NCI-H748 (cell line): Measurements from ENCODE around the gene NOTO.
"Not testable (repeated sequence)": the region's sequence is repeated elsewhere in the genome, so short reads cannot be mapped to it uniquely, and the experiment has no call there.

Experiments used
- DNase-seq: peaks from one replicate; lab custom pipeline; 2025; ENCODE audit not compliant: unreplicated experiment; lab: John Stamatoyannopoulos, UW

Gene NOTO

GRCh38 chr2:73202156-73203054 is at the start of gene NOTO:
TSS of gene NOTO (plus strand) at chr2:73202574. CDS start at chr2:73202667, 93 bp downstream.
- DNase-seq: peak; percentile 49

DNA sequence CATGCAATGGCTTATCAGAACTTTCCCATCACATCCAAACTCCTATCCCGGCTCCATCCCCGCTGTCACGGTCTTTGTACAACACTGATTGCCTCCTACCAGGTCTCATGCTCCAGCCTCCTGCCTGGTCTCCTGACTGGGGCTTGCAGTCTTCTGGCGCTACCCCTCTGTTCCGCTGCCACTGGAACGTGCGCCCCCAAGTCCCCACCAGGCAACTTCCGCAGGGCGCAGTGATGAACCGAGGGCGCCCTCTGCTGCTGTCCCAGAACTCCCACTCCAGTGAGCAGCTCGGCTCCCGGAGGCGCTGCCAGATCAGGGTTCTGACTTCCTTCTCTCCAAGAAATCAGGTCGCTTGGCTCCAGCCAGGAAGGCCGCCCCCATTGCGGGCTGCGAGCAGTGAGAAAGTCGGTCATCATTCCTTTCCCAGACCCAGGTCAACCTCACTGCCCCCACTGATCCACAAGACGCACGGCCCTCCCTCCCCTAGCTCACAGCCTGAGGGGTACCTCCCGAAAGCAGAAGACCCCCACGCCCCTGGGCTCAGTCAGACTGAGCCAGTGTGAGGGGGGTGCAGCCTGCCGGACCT is 45.7 kb upstream of the NOTO start:
- DNase-seq: no peak

GRCh38 chr2:73162856-73163391 is 39.5 kb upstream of the NOTO start:
- DNase-seq: no peak

GRCh38 chr2:73163483-73164367 is 38.6 kb upstream of the NOTO start:
- peak; percentile 37 for DNase-seq

DNA sequence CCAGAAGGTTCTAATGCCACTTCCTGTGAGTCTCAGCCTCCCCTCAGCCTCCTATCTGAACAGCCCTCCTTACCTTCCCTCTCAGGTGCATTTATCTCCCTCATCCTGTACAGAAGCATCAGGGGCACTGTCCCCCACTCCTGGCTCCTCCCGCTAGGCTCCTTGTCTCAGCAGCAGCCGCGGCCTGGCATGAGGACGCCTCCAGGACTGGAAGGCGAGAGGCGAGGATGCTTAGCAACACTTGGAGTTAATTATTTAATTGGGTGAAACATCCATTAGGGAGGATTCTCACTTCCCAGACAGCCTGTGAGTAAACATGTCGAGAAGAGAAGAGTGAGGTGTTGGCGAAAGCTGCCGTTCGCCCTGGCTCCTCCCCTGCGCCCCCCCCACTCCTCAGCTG is 36.4 kb upstream of the NOTO start:
- peak; percentile 30 for DNase-seq

GRCh38 chr2:73166813-73167212 is 35.6 kb upstream of the NOTO start:
- not testable (repeated sequence) for DNase-seq

- DNase-seq: not testable (repeated sequence)
Observed at GRCh38 chr2:73168348-73168747, 34.0 kb upstream of the NOTO start.

GRCh38 chr2:73170341-73170740 is 32.0 kb upstream of the NOTO start:
- not testable (repeated sequence) for DNase-seq

DNA sequence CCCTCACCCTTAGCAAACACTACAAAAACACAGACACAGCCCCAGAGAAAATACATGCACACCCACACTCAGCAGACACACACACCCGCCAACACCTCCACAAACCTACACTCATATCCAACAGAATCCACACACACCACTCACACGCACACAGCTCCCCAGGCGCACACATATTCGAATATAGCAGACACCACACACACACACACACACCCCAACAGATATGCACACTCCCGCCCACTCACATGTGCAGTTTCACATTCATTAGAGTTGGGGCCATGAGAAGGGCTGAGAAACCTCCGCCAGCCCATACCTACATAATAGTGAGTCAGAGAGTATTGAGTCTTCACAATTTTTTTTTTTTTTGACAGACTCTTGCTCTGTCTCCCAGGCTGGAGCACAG is 29.4 kb upstream of the NOTO start:
- DNase-seq: no peak

GRCh38 chr2:73173781-73174180 is 28.6 kb upstream of the NOTO start:
- no peak for DNase-seq

GRCh38 chr2:73174244-73174643 is 28.1 kb upstream of the NOTO start:
- no peak for DNase-seq

DNA sequence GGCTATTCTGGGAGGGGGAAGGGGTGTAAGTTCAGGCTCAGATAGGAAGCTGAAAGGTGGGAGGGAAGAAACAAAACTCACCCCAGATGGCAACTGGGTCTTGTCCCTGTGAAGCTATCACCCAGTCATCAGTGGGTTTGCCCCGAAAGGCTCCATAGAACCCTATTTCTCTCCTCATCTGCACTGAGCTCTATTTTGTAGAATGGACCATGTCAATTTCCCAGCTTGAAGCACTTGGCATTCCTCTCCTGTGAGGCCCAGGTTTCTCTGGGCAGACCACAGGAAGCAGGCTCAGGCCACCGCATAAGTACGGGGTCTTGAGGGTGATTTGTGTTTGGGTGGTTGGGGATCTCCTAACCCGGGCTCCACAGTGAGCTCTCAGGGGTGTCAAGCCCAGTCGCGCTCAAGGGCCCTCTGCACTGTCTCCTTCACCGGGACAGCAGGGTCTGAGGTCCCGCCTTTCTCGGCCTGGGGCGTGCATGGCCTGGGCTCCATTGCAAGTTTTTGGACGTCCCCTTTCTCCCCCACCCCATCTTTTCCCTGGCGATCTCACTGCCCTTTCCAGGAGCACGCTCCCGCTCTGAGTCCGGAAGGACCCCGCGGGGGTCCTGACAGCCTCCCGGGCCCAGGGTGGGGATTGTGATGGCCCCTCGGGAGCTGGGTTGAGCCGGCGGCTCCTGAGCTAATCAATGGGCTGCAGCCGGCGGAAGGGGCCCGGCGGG is 27.3 kb upstream of the NOTO start:
- DNase-seq: no peak

DNA sequence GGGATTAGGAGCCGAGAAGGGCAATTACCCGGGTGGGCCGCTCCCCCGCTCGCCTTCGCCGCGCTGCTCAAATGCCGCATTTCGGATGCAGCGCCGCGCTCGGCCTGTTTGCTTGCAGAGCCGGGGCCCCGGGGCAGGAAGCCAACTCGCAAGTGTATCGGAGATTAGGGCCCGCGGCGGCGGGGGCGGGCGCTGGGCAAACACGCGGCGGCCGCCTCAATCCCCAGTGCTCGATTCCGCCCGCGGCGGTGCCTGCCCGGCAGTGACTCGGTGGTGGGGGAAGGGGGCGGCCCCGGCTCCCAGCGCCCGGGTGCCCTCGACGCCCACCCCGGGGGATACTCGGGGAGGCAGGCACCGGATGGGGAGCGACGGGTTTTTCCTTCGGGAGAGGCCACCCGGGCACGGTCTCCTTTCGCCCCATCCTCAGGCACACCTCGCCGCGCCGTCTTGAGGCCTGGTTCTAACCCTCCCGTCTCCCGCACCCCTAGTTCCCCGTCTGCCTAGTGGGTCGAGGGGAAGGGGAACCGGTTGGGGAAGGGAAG is 26.6 kb upstream of the NOTO start:
- peak; percentile 57 for DNase-seq

DNA sequence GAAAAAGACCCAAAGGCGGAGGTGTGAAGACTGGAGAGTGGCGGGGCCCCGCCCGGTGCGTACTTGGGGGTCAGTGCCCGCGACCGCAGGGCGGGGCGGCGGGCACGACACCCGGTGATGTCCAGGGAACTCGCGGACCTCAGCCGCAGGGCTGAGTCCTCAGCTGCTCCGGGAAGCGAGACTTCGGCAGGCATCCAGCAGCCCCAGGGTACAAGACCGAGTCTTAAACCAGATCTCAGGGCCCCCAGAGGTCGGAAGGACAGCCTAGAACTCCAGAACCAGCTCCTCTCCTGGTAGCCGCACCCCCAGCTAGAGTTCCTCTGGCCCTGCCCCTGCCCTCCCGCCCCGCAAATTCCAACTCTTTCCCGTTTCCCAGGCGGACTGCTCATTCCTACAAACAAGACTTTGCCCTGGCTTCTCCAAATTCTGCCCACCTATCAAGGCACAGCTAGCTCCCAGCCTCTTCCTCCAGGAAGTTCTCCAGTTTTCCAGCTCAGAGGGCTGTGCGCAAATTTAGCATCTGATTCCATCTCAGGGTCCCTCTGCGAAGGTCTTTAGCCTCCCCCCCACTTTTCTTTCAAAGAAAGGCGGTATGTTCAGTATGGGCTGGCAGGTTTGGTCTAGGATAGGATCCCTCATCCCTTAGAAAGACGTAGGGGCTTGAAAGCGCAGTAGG is 26.0 kb upstream of the NOTO start:
- peak; percentile 12 for DNase-seq

DNA sequence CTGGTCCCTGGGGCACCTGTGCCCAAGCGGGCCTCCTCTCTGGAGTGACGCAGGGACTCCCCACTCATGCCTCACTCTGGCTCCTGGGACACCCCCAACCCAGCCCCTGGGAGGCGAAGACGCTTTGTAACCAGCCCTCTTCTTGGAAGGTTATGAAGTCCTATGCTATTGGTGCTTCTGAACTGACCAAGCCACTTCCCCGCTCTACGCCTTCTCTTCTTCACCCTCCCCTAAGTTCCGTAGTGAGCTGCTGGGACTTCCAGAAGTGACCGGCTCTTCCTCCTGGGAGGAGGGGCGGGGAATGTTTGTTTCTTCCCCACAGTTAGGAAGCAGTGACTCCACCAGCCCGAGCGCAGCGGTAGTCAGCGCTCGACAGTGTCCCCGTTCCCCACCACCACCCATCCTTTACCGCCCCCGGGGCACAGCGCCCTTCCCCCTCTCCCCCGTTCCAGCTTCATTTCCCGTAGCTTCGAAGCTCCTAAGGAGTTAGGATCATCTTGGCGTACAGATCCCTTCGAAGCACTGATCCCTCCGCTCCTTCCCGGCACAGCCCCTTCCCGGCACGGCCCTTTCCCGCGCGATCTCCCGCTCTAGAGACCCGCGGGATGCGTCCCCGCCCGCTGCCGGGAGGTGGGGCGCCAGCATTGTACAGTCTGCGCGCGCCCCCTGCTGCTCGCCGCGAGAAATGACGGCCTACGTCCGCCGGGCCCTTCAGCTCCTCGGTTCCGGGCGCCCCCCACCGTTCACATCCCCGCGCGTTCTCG is 25.3 kb upstream of the NOTO start:
- peak; percentile 85 for DNase-seq

GRCh38 chr2:73177645-73178255 is 24.6 kb upstream of the NOTO start:
- DNase-seq: no peak

GRCh38 chr2:73185965-73186364 is 16.4 kb upstream of the NOTO start:
- no peak for DNase-seq

DNA sequence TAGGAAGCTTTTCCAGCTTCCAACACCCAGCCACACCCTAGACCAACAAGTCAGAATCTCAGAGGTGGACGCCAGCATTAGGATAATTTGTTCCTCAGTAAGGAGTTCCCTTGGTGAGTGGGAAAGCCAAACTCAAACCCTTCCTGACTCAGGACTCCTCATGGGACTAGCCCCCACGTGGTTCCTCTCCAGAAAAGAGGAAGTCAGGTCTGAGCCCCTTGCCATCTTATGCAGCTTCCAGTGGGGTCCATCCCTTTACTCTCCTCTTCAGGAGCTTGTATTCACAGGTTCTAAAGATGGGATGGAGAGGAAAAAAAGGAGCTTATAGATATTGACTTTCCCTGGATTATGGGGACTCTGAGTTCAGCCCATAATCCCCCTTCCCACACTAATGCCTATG is 14.8 kb upstream of the NOTO start:
- no peak for DNase-seq

DNA sequence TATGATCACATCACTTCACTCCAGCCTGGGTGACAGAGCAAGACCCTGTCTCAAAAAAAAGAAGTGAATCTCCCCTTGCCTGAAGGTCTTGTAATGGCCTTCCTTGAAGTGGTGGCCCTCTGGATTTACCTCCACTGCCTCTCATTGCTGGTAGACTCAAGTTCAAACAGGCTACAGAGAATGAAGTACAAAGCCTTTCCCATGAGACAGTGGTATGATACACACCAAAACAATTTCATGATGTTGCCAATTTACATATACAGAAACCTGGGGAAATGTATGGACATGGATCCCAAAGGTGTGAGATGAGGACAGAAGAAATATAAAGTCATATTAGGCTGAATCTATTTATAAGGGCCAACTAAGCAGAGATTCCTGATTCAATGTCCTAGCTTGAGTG is 4.8 kb upstream of the NOTO start:
- DNase-seq: no peak
